ENCODE data around the gene JADE3.

JADE3 gene

DNA sequence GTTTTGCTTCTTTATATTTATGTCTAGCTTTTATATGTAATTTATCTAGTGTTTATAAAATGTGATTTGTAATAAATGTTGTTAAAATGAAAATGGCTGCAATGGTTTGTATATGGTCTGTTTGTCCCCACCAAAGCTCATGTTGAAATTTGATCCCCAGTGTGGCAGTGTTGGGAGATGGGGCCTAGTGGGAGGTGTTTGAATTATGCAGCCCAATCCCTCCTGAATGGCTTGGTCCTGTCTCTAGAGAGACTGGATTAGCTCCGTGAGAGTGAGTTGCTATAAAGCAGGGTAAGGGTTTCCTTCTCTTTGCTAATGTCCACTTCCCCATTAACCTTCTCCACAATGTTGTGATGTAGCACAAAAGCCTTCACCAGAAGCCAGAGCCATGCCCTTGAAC lies 30.0 kb upstream of the JADE3 start:
- Histone ChIP-seq H3K27ac (replicated peaks) (no peak overlapping the region), H3K27me3 (ENCODE audit: insufficient read depth, poor library complexity, severe bottlenecking) (no peaks in the 10 kb centered on the region), H3K4me3 (replicated peaks; ENCODE audit: insufficient read depth, low read length) (no peak overlapping the region)
- TF ChIP-seq SPI1 (IDR thresholded peaks at IDR 0.05; ENCODE audit: borderline replicate concordance, low read depth) (no peak), POLR2AphosphoS5 (IDR thresholded peaks at IDR 0.05; ENCODE audit: low read depth) (no peak), GABPA (IDR thresholded peaks at IDR 0.05; ENCODE audit: low read depth) (no peak)
- TF ChIP-seq, protein P1, sequence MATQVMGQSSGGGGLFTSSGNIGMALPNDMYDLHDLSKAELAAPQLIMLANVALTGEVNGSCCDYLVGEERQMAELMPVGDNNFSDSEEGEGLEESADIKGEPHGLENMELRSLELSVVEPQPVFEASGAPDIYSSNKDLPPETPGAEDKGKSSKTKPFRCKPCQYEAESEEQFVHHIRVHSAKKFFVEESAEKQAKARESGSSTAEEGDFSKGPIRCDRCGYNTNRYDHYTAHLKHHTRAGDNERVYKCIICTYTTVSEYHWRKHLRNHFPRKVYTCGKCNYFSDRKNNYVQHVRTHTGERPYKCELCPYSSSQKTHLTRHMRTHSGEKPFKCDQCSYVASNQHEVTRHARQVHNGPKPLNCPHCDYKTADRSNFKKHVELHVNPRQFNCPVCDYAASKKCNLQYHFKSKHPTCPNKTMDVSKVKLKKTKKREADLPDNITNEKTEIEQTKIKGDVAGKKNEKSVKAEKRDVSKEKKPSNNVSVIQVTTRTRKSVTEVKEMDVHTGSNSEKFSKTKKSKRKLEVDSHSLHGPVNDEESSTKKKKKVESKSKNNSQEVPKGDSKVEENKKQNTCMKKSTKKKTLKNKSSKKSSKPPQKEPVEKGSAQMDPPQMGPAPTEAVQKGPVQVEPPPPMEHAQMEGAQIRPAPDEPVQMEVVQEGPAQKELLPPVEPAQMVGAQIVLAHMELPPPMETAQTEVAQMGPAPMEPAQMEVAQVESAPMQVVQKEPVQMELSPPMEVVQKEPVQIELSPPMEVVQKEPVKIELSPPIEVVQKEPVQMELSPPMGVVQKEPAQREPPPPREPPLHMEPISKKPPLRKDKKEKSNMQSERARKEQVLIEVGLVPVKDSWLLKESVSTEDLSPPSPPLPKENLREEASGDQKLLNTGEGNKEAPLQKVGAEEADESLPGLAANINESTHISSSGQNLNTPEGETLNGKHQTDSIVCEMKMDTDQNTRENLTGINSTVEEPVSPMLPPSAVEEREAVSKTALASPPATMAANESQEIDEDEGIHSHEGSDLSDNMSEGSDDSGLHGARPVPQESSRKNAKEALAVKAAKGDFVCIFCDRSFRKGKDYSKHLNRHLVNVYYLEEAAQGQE (IDR thresholded peaks at IDR 0.05; ENCODE audit: insufficient replicate concordance, low read depth): no peak
- TF ChIP-seq, protein P2, sequence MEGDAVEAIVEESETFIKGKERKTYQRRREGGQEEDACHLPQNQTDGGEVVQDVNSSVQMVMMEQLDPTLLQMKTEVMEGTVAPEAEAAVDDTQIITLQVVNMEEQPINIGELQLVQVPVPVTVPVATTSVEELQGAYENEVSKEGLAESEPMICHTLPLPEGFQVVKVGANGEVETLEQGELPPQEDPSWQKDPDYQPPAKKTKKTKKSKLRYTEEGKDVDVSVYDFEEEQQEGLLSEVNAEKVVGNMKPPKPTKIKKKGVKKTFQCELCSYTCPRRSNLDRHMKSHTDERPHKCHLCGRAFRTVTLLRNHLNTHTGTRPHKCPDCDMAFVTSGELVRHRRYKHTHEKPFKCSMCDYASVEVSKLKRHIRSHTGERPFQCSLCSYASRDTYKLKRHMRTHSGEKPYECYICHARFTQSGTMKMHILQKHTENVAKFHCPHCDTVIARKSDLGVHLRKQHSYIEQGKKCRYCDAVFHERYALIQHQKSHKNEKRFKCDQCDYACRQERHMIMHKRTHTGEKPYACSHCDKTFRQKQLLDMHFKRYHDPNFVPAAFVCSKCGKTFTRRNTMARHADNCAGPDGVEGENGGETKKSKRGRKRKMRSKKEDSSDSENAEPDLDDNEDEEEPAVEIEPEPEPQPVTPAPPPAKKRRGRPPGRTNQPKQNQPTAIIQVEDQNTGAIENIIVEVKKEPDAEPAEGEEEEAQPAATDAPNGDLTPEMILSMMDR (IDR thresholded peaks at IDR 0.05; ENCODE audit: insufficient read depth, low read length): no peak
- no peak for DNase-seq (ENCODE audit: low read depth in 1 of 2, low spot score in 1 of 2)

DNA sequence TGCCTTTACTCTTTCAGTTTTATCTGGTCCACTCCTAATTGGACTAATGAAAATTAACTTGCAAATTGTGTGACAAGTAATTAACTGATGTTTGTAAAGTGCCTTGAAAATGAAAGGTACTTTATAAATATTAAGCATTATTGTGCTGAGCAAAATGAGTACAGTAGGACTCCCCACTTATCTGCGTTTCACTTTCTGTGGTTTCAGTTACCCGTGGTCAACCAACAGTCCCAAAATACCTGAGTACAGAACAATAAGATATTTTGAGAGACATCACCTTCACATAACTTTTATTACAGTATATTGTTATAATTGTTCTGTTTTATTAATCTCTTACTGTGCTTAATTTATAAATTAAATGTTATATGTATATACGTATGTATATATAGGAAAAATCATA lies 27.4 kb upstream of the JADE3 start:
- H3K27ac ChIP-seq (replicated peaks): no peak overlapping the region
- TF ChIP-seq, protein P1 (IDR thresholded peaks at IDR 0.05; ENCODE audit: insufficient replicate concordance, low read depth): no peak
- TF ChIP-seq, protein P2 (IDR thresholded peaks at IDR 0.05; ENCODE audit: insufficient read depth, low read length): no peak
- no peak for TF ChIP-seq SPI1 (IDR thresholded peaks at IDR 0.05; ENCODE audit: borderline replicate concordance, low read depth)
- TF ChIP-seq POLR2AphosphoS5 (IDR thresholded peaks at IDR 0.05; ENCODE audit: low read depth): no peak
- no peak for TF ChIP-seq GABPA (IDR thresholded peaks at IDR 0.05; ENCODE audit: low read depth)
- H3K27me3 ChIP-seq (ENCODE audit: insufficient read depth, poor library complexity, severe bottlenecking): no peaks in the 10 kb centered on the region
- no peak overlapping the region for H3K4me3 ChIP-seq (replicated peaks; ENCODE audit: insufficient read depth, low read length)
- no peak for DNase-seq (ENCODE audit: low read depth in 1 of 2, low spot score in 1 of 2)

DNA sequence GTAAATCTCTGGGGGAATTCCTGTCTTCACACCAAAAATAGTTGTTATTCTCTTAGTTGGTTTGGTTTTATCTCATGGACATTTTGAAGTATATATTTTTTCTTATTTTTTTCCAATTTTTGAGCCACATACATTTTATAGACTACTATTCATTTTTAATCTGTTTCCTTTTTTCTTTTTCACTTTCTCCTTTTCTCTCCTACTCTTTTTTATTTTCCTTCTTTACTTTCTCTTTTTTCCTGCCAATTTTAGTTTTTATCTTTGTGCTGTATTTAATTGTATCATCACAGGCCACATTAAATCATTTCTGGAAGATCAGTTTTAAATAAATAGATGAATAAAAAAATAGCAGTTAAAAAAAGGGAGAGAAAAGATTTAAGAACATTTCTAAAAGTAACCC lies 14.0 kb upstream of the JADE3 start:
- Histone ChIP-seq H3K27ac (replicated peaks) (no peak overlapping the region), H3K4me3 (replicated peaks; ENCODE audit: insufficient read depth, low read length) (no peak overlapping the region), H3K27me3 (ENCODE audit: insufficient read depth, poor library complexity, severe bottlenecking) (no peaks in the 10 kb centered on the region)
- no peak for DNase-seq (ENCODE audit: low read depth in 1 of 2, low spot score in 1 of 2)
- TF ChIP-seq, protein P1 (IDR thresholded peaks at IDR 0.05; ENCODE audit: insufficient replicate concordance, low read depth): no peak
- TF ChIP-seq, protein P2 (IDR thresholded peaks at IDR 0.05; ENCODE audit: insufficient read depth, low read length): no peak
- TF ChIP-seq SPI1 (IDR thresholded peaks at IDR 0.05; ENCODE audit: borderline replicate concordance, low read depth) (no peak), GABPA (IDR thresholded peaks at IDR 0.05; ENCODE audit: low read depth) (no peak), POLR2AphosphoS5 (IDR thresholded peaks at IDR 0.05; ENCODE audit: low read depth) (no peak)
